HG02571 (cell line): ENCODE results near the gene ASCC3.
"Not testable (repeated sequence)": the region's sequence is repeated elsewhere in the genome, so short reads cannot be mapped to it uniquely, and the experiment has no call there.

Source experiments
- ATAC-seq: cut with Tn5 transposase; IDR thresholded peaks from one replicate; pipeline ENCODE4 v1.9.1; 2021; ENCODE audit warnings: mild to moderate bottlenecking, moderate library complexity; ENCODE audit not compliant: unreplicated experiment

ASCC3 gene

GRCh38 chr6:100670056-100670455 is 211.1 kb downstream of the ASCC3 start:
- no peak for ATAC-seq

DNA sequence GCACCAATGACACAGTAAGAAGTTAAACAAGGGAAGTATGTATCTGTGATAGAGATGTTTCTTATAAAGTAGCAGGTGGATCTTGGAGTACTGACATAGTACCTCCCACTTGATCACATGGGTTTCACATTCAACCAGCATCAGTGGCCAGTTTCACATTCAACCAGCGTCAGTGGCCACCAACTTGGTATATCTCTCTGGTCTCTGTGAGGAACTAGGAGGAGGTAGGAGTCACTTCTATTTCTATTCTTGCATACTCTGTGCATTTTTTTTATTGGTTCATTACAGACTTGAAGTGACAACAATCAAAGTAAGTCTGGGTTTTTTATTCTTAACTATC is 216.1 kb downstream of the ASCC3 start:
- ATAC-seq: peak; percentile 99

DNA sequence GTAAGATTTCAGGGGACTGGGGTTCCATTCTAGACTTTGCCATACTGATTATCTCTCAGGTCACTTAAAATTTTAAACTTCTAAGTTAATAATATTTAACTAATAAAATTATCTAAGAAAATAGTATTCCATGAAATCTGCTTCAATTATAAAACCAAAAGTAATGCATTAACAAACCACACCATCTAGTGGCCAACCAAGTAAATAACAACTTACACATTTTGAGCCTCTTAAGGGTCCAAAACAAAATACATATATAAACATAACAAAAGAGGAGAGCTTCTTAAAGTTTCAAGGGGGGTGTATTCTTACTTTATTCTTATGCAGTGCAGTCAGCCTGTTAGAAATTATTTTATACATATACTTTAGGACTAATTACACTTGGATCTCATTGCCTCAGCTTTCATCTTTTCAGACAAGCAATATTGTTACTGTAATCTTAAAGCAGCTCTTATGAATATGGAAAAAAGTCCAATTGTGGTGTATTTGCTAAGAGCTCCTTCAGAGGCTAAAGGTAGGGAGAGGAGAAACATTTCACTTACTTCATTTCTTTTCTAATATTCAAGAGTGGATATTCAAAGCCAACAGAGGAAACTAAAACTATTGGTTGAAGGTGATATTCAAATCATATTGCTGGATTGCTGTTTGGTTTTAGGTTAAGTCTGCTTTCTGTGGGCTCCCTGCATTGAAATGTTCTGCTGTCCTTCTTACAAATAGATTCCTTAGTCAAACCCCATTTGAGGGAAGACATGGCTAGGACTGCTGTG is 216.7 kb downstream of the ASCC3 start:
- peak; percentile 35 for ATAC-seq

- ATAC-seq: no peak
Measured at GRCh38 chr6:100663219-100663863, 217.8 kb downstream of the ASCC3 start.

GRCh38 chr6:100662264-100662663 is 218.9 kb downstream of the ASCC3 start:
- ATAC-seq: no peak

- no peak for ATAC-seq
Measured at GRCh38 chr6:100658486-100658885, 222.6 kb downstream of the ASCC3 start.

DNA sequence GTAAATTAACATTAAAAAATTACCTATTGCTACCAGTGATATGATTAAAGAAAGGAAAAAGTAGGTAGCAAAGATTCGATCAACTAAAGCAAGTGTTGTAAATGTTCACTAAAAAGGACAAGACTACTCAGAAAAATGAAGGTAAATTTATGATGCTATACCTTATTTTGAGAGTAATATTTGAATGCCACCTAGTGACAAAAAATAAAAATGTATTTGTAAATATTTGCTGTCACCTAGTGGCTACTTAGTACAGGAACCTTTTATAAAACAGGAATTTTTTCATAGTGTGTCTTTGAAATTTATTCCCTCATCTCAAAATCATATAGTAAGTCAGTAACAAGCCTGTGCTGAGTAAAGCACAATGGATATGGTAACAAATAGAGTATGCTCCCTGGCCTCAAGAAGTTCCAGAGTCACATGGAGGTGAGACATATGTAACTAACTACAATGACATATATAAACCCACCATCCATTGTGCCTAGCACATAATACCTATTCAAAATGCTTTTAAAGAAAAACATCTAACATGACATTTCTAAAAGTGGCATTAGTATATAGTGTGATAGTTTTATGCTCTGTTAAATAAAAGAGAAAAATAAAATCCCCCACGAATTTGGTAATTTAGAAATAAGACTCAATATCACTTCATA is 223.3 kb downstream of the ASCC3 start:
- no peak for ATAC-seq

DNA sequence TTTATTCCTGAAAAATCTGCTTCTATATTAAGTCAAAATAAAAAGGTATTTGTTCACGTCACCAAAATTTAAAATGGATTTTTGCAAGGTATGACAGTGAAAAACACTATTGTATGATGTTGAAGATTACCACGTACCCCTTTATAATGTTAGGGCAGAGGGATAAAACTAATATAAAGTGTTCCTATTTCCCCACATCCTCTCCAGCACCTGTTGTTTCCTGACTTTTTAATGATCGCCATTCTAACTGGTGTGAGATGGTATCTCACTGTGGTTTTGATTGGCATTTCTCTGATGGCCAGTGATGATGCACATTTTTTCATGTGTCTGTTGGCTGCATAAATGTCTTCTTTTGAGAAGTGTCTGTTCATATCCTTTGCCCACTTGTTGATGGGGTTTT is 240.0 kb downstream of the ASCC3 start:
- ATAC-seq: not testable (repeated sequence)

GRCh38 chr6:100633096-100633777 is 247.9 kb downstream of the ASCC3 start:
- ATAC-seq: no peak

DNA sequence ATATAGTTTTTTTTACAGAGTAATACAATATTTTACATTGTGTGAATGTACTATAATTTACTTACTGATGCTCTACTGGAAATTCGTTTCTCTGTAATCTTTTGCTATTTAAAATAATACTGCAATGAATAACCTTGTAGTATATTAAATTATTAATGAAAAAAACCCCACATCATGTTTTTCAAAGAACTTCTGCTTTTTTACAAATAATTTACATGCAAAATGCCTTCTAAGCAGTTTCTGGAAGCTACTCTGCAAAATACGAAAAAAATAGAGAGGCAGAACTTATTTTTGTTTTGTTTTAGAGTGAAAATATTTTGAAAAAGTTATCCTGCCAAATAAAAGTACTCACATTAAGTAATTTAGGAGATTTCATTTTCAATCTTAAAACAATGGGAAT is 250.6 kb downstream of the ASCC3 start:
- no peak for ATAC-seq

- no peak for ATAC-seq
Measured at GRCh38 chr6:100627911-100628758, 253.0 kb downstream of the ASCC3 start.

GRCh38 chr6:100626721-100627120 is 254.4 kb downstream of the ASCC3 start:
- no peak for ATAC-seq

- no peak for ATAC-seq
Measured at GRCh38 chr6:100622907-100623692, 258.0 kb downstream of the ASCC3 start.

GRCh38 chr6:100620085-100620840 is 260.9 kb downstream of the ASCC3 start:
- no peak for ATAC-seq

- no peak for ATAC-seq
Measured at GRCh38 chr6:100618351-100618671, 262.8 kb downstream of the ASCC3 start.

DNA sequence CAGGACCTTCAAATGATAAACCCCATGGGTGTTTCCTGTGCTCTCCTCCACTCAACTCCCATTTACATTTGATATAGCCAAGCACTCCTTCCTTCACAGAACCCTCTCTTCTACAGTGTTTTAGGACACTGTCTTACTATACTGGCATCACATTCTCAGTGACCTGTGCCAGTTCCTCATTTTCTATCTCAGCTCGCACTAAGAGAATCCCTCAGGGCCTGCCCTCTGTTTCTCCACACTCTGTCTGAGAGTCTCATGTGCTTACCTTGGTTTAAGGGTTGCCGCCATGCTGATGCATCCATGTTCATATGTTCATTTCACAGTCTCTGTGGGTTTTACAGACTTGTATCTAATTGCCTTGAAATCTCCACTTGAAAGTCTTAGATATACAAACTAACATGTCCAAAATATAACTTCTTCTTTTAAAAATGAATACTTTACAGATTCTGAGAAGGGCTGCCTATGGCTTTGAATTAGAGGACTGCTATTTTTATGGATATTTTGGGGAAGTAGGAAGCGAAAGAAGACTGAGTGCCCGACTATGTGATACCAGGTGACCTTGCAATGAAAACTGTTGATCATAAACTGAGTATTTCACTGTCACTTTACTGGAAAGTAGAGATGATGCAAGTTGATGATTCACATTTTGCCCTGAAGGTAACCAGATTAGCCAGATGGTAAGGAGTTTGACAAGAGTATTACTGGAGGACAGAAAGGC is 263.3 kb downstream of the ASCC3 start:
- no peak for ATAC-seq

DNA sequence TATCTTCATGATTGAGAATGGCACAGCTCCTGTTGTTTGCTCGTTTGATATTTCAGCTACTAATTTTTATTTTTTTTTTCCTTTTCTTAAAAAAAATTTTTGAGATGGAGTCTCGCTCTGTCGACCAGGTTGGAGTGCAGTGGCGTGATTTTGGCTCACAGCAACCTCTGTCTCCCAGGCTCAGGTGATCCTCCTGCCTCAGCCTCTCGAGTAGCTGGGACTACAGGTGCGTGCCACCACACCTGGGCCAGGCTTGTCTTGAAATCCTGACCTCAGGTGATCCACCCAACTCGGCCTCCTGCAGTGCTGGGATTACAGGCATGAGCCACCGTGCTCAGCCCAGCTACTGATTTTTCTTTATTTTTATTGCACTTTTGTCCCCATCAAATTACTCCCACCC is 266.2 kb downstream of the ASCC3 start:
- ATAC-seq: no peak

DNA sequence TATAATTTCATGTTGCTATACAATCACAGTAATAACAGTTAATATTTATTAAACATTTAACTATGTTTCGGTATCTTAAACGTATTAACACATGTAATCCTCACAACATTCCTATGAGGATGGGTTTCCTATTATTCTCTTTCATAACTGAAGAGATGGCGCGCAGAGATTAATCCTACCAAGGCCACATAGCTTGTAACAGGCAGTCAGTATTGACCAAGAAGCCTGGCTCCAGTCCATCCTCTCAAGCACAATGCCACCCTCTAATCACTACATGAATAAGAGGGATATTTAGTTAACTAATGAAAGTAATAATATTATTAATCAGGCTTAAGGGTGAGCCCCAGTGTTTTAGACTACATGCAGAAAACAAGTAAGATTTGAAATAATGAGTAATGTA is 266.7 kb downstream of the ASCC3 start:
- ATAC-seq: no peak

- ATAC-seq: no peak
Measured at GRCh38 chr6:100613656-100614055, 267.5 kb downstream of the ASCC3 start.
